CD4-positive, alpha-beta T cell treated with Interferon gamma for 1 hour (primary cell): ENCODE measurements around the gene CD320.
A peak's percentile ranks its signal among the peaks of the same experiment; 100 is the strongest.
"Not testable (repeated sequence)": the region's sequence is repeated elsewhere in the genome, so short reads cannot be mapped to it uniquely, and the experiment has no call there.

Experiments
- DNase-seq: peaks from one replicate; pipeline ENCODE4 v3.0.0-alpha.2; 2020

The CD320 gene

DNA sequence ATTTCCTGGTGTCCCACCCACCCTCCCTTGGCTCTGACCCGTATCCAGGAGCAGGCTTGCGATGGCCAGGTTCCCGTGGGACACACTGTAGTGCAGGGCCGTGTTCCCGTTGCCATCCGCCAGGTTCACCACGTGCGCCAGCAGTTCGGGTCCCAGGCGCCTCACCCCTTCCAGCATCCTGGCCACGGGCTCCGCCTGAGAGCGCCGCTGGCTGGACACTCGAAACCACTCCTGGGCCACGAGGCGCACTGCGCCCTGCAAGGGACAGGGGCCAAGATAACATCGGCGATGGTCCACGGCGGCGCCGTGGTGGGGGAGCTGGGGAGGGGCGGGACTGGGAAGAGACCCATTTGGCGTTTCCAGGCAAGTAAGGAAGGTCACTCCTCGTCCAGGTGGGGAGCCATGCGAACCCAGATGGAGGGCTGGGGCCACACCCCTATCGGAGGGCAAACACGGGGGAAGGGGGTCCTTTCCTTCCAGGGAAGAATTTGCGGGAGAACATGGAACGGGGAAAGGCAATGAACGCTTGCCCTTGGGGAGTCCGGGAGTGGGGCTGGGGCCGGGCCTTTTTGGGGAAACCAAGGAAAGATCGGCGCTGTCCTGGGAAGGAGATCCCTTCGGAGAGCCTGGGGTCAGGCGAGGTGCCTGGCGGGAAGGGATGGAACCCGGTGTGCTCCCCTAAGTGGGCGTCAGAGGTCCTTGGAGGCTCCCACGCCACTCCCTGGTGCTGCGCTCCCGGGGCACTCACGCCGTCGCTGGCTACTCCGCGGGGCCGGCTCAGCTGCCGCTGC lies 25.0 kb upstream of the CD320 start:
- no peak for DNase-seq

DNA sequence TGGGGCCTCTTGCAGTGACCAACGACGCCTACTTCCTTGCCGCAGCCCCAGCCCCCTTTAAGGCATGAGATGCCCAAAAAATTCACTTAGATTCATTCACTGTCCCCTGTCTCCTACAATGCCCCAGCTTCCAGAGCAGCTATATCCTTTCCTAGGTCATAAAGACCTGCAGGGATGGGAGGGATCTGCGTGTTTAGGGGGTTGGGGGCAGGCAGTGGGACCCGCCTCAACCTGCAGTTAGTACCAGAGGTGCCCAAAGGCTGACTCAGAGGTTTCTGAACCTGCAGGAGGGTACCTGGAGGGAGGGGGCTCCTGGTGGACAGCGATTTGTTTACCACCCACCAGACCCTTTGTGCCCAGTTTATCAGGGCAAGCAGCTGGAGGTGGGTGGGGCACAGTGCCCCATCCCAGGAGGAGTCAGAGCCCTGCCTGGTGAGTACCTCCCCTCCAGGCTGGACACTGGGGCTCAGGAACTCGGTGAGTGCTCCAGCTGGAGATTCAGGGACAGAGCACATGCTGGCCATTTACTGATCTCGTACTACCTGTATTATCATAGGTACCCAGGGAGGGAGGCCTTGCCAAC lies 23.2 kb upstream of the CD320 start:
- DNase-seq: no peak

DNA sequence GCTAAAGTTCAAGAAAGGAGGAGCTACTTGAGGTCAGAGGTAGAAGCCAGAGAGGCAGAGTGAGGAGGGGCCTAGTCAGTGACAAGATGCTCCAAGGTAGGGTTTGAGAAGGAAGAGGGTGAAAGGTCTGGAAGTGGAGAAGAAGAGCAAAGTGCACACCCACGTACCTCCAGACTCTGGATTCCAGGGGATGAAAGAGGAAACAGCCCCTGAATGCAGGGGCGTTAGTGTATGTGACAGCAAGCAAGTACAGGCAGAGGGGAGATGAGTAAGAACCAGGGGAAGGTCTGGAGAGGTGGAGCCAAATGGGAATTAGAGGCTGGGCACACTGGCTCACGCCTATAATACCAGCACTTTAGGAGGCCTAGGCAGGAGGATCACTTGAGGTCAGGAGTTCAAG lies 21.8 kb upstream of the CD320 start:
- DNase-seq: no peak

DNA sequence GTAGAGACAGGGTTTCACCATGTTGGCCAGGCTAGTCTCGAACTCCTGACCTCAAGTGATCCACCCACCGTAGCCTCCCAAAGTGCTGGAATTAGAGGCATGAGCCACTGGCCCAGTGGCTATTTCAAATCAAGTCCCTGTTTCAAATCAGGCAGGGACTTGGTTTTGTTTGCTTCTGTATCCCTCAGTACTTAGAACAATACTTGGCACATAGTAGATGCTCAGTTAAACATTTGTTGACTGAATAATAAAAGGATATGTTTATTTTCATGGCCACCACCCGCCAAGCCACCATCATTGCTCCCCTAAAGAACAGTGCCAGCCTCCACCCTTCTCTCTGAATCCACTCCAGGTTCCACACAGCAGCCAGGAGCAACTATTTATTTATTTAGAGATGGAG lies 17.3 kb upstream of the CD320 start:
- DNase-seq: no peak

DNA sequence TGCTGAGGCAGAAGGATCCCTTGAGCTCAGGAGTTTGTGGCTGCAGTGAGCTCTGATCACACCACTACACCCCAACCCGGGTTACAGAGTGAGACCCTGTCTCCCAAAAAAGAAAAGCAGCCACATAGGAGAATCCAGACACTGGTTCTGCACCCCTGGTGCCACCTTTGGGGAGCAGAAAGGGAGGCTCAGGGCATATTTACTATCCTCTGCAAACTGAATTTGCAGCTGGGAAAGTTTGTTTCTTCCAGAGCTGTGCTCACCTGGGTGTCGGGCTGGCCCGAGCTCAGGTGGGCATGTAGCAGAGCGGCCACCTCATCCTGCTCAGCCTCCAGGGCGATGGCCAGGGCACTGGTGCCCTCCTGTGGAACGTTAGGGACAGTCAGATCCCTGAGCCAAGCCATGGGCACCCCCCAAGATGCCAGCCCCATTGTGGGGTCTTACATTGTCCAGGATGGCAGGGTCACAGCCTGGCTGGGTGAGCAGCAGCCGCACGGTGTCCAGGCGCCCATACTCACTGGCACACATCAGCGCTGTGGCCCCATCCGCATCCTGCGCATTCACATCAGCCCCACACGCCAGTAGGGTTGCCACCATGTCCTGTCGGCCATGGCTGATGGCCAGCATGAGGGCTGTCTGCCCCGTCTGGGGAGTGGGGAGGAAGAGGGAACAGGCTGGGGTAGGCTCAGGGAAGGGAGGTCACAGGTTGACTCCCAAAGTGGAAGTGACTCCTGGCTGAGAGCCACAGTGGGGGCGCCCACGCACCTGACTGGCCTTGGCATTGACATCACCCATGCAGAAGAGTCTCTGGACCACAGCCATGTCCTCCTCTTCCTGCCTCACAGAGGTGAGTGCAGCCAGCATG lies 16.3 kb upstream of the CD320 start:
- no peak for DNase-seq

DNA sequence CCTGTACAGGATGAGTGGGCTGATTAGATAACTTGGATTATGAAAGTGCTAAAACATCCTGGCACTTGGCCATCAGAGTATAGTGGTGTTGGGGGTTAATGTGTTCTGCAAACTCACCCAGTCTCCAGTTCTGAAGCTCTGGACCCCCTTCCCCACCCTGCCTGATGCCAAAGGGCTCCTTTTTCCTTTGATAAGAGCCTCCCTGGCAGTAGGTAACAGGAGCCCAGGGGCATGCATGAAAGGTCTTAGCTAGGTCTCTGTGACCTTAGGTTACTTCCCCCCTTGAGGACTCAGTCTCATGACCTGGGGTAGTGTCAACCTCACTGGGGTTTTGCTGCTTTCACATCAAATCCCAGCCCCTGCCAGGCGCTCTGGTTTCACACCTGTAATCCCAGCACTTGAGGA lies 15.6 kb upstream of the CD320 start:
- no peak for DNase-seq

DNA sequence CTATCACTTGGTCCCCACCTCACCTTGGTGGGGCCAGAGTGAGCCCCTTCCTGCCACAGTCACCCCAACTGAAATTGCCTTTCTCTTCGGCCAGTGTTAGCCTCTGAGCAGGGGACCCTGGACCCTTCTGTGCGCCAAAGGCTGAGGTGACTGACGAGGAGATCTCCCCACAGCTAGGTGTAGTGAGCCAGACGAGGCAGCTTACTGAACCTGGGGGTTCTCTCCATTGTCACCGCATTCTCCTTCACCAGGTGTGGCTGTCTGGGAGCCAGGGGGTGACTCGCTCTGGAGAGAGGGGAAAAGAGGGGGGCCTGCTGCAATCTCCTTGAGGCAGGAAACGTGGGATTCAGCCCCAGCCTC lies 14.5 kb upstream of the CD320 start:
- DNase-seq: no peak

DNA sequence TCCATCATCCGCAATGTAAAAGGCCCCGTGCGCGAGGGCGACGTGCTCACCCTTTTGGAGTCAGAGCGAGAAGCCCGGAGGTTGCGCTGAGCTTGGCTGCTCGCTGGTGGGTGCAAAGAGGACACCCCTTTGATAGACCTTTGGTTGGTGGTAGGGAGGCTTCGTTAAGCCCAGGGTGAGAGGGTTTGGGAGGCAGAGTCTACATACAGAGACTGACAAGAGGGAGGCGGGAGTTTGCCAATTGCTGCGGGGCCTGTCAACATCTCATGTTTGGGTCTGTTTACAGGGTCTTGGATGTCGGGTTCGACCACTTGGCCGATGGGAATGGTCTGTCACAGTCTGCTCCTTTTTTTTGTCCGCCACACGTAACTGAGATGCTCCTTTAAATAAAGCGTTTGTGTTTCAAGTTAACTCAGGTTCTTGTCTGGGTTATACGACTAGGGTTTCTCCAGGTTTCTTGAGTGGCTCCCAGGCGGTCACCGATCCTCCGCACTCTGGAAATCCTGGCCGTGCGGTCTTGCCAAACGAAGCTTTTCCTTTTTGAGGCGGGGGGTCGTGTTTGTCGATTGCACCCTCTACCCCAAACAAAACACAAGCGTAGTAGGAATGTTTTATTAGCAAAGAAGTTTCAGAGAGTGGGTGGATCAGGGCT lies 14.0 kb upstream of the CD320 start:
- no peak for DNase-seq

DNA sequence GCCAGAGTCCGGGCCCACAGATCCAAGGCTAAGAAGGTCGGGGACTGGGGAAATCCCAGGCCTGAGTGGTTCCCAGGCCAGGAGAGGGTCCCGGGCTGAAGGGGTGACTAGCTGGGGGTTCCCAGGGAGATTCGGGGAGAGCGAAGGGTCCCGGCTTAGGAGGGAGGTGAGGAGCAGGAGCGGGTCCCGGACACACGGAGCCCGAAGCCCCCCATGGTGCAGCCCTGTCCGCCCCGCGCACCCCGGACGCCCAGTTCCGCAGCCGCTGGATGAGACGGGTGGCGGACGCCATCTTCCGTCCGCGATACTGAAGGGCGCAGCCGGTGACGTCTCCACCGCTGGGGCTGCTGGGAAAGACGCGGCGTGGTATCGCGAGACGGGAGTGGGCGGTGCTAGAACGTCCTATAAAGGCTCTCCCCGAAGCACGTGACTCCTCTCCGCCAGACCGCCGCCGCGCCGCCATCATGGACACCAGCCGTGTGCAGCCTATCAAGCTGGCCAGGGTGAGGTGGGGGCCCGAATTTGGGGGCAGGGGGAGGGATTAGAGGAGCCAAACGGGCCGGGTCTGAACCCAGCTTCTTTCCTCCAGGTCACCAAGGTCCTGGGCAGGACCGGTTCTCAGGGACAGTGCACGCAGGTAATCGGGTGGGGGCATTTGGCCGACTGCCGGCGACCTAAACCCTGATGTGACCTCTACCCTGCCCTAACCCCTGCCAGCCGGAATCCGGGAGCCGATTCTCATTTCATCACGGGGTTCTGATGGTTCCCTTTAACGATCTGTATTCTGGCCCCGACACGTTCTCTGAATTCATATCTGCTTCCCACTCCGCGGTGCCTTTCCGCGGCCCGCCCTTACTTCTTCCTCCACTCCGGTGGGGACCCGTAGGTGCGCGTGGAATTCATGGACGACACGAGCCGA lies 13.2 kb upstream of the CD320 start, which contains the start of the genes NDUFA7 and RPS28:
TSS of gene NDUFA7 (minus strand) at position 309 of the 919 bp plus-strand sequence. CDS start at position 292, 17 bp downstream.
TSS of gene RPS28 (plus strand) at position 430 of the 919 bp plus-strand sequence. CDS start at position 465, 35 bp downstream.
- peak; percentile 96 for DNase-seq

DNA sequence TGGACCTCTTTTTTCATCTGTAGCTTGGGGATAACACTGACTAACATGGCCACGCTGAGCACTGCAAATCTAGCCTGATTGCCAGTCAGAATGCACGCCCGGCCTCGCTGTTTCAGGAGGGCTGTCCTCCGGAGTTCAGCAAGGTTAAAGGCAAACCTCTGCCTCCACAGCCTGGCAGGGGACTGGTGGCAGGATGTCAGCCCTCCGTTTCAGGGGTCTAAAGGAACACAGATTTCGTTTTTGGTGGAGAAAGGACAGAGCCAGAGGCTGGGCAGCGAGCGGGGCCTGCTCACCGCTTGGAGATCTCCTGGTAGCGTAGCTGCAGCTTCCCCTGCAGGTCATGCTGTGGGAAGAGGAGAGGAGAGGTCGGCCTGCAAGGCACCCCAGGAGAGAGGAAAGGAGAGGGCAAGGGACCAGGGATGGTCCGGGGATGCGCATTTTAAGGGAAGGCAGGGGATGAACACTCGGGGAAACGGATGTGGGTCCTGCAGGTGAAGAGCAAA lies 12.5 kb upstream of the CD320 start:
- no peak for DNase-seq

DNA sequence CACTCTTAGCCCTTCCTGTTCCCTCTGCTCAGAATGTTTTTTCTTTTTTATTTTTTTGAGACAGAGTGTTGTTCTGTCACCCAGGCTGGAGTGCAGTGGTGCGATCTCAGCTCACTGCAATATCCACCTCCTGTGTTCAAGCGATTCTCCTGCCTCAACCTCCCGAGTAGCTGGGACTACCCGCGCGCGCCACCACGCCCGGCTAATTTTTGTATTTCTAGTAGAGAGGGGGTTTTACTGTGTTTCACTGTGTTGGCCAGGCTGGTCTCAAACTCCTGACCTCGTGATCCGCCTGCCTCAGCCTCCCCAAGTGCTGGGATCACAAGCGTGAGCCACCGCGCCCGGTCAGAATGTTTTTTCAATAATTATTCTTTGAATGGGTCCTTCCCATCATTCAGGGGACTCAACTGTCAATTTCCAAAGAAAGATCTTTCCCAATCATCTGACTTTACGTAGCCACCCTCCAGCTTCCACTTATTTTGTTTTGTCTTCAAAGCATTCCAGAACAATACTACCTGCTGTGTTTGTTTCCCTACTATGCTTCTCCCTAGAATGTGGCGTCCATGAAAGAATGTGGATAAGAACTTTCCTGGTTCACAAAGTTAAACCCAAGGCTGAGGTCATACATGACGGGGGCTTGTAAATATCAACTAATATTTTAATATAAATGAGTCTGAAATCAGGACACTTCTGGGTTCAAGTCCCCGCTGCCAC lies 11.8 kb upstream of the CD320 start:
- DNase-seq: no peak

DNA sequence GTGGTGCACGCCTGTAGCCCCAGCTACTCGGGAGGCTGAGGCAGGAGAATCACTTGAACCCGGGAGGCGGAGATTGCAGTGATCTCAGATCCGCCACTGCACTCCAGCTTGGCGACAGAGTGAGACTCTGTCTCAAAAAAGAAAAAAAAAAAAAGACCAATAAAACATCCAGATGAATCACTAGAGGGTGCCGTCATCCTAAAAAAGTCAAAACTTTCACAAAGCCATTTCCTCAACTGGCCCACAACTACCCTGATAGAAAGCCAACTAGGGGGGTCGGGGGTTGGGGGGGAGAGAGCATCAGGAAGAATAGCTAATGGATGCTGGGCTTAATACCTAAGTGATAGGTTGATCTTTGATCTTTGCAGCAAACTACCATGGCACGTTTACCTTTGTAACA lies 10.7 kb upstream of the CD320 start:
- not testable (repeated sequence) for DNase-seq

DNA sequence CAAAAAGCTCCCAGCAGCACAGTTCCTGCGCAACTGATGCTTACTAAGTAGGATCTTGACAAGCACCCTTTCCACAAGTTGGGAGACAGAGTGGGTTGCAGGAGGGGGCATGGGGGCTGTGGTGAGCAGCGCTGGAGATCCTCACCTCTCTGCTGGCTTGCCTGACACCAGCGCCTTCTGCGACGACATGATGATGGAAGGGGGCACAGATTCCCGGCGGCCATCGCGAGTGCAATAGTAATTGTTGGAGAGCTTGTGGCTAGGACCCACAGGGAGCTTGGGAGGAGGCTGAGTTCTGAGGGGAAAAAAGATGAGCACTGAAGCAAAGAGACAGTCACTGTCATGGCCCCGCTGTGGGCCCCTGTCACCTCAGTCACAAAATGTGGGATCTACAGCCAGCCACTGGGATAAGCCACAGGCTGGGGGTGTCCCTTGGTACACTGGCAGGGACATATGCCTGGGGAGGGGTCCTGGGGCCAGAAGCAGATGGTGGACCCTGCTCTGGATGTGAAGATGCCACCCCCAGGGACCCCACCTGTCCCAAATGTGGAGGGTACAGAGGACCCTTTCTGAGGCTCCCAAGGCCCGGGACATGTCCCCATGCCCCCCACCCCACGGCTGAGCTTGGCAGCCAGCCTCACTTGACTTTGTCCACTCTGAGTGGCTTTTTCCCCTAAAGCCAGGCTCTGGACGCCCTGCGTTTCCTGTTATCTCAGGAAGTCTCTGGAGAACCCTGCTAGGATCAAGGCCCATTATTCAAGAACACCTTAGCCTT lies 8.4 kb upstream of the CD320 start:
- no peak for DNase-seq

DNA sequence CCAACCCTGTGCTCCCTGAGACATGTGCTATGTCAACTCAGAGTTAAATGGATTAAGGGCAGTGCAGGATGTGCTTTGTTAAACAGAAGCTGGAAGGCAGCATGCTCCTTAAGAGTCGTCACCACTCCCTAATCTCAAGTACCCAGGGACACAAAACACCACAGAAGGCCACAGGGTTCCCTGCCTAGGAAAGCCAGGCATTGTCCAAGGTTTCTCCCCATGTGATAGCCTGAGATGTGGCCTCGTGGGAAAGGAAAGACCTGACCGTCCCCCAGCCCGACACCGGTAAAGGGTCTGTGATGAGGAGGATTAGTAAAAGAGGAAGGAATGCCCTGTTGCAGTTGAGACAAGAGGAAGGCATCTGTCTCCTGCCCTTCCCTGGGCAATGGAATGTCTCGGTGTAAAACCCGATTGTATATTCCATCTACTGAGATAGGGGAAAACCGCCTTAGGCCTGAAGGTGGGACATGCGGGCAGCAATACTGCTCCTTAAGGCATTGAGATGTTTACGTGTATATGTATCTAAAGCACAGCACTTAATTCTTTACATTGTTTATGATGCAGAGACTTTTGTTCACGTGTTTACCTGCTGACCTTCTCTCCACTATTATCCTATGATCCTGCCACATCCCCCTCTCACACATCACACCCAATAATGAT lies 7.0 kb upstream of the CD320 start:
- not testable (repeated sequence) for DNase-seq

DNA sequence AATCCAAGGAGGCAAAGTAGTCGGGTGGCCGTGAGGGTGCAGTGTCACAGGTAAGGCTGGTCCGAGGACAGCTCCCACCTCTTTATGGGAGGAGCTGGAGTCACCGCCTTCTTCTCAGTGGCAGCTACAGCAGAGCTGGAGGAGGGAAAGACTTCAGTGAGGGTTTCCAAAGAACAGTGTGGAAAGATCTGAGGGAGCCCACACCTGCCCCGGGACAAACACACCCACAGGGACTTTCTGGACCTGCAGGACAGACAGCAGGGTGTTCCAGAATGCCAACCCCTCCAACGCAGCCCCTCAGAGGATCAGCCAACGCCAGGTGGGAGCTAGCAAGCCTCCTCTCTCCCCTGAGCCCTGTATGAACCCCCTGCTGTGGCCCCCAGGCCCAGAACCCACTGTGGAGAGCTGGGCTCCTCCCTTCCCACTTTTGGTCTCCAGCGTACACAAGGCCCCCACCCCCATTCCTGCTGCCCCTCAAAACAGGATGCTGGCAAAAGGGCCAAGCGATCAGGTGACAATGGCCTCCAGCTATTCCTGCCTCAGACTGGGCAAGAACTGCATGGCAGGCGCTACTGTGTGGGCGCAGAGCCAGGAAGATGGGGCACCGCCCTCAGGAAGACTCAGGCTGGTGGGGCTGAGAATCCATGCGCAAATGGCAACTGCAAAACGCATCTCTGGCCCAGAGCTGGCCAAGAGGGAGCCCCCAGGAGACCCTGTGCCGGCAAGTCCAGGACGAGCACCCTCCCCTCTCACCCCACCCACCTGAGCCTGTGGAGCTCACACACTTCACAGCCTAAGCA lies 3.5 kb upstream of the CD320 start:
- no peak for DNase-seq

DNA sequence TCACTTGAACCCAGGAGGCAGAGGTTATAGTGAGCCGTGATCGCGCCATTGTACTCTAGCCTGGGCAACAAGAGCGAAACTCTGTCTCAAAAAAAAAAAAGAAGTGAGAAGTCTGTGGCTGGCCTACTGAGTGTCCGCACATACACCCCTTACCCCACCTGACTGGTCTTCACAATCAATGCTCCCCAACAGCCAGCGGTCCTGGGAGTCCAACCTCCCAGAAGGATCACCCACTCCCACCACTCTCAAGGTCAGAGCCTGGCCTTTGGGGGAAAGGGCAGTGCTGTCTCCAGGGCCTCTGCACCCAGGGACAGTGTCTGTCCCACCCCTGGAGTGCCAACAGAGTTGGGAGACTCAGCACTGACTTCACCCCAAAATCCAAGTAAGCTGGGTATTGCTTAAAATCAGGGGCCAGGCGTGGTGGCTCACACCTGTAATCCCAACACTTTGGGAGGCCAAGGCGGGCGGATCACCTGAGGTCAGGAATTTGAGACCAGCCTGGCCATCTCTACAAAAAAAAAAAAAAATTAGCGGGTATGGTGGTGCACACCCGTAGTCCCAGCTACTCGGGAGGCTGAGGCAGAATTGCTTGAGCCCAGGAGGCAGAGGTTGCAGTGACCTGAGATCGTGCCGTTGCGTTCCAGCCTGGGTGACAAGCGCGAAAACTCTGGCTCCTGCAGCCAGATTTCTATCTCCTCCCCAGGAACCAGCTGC lies 2.3 kb upstream of the CD320 start:
- DNase-seq: no peak

DNA sequence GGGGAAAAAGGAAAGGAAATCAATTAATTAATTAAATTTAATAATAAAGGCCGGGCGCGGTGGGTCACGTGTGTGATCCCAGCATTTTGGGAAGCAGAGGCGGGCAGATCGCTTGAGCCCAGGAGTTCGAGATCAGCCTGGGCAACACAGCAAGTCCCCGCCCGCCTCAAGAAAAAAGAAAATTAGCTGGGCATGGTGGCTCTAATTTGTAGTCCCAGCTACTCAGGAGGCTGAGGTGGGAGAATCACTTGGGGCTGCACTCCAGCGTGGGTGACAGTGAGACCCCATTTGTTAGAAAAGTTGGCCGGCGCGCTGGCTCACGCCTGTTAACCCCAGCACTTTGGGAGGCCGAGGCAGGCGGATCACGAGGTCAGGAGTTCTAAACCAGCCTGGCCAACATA lies 733 bp upstream of the CD320 start:
- no peak for DNase-seq

DNA sequence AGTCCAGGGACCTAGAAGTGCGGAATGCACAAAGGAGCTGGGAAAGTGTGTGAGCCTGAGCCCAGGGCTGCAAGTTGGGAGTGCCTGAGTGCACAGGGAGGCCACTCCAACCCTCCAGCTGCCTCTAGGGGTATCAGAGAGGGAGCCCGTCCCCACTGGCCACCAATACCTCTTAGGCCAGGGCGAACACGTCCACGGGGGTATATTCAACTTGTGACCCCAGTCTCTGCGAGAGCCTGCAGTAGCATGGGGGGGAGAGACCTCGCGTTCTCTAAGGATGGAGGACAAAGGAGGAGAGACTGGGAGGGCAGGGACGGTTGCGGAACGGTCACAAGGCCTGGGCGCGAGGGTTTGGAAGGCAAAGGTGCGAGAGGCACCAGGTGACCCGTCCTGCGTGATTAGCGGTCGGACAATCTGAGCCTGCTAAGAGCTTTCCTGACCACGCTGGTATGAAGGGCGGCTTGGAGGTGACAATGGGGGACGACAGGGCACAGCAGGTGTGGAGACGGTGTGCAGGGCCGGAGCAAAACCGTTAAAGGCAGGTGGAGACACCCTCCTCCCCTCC lies 676 bp downstream of the CD320 start:
- DNase-seq: no peak
